Uterus (tissue), 4 donors: Measurements from ENCODE around the gene HERC4. TPM values are rescaled to one million over a fixed set of nuclear protein-coding genes. Genes with fewer than 3 reads are reported as not detected.
"Not testable (repeated sequence)": the region's sequence is repeated elsewhere in the genome, so short reads cannot be mapped to it uniquely, and the experiment has no call there.

Experiments used
- DNase-seq, 2 donors: peaks; one replicate each; pipeline ENCODE4 v3.0.0-alpha.2; 2019 to 2020
- H3K27ac ChIP-seq, 2 donors: fragments of 200-600 bp; sonication (generic); 1 replicate in 1 of 2; 2 replicates in 1 of 2; pipeline ENCODE4 v1.5.1; 2016 to 2018
- H3K27me3 ChIP-seq, 2 donors: fragments of 200-600 bp; sonication (generic); one replicate each; pipeline ENCODE4 v1.5.1; 2018 to 2019; ENCODE audit warnings: control low read depth in 1 of 2
- H3K36me3 ChIP-seq, 2 donors: fragments of 200-600 bp; sonication (generic); one replicate each; pipeline ENCODE4 v1.5.1; 2019; ENCODE audit warnings: control low read depth in 1 of 2
- H3K4me1 ChIP-seq, 2 donors: fragments of 200-600 bp; sonication (generic); one replicate each; pipeline ENCODE4 v1.5.1; 2018 to 2019; ENCODE audit warnings: control low read depth in 1 of 2
- H3K4me3 ChIP-seq, 2 donors: fragments of 200-600 bp; sonication (generic); 1 replicate in 1 of 2; 2 replicates in 1 of 2; pipeline ENCODE4 v1.5.1; 2018 to 2019; ENCODE audit warnings: mild to moderate bottlenecking in 1 of 2
- H3K9me3 ChIP-seq, 2 donors: fragments of 200-600 bp; sonication (generic); one replicate each; pipeline ENCODE4 v1.5.1; 2019; ENCODE audit warnings: control low read depth in 1 of 2
- CTCF ChIP-seq, 4 experiments: fragments of 200-600 bp in 2 of 4; fragments of 450-650 bp in 2 of 4; sonication (generic) in 2 of 4; IDR thresholded peaks; one replicate each; pipeline ENCODE4 v1.5.1; 2016 to 2019; ENCODE audit warnings: antibody characterized with exemption in 4 of 4, mild to moderate bottlenecking in 2 of 4, moderate library complexity in 1 of 4
- POLR2A ChIP-seq, 2 donors: fragments of 450-650 bp; IDR thresholded peaks; one replicate each; pipeline ENCODE4 v1.6.1; 2016; ENCODE audit warnings: antibody characterized with exemption in 2 of 2, mild to moderate bottlenecking in 1 of 2, moderate library complexity in 1 of 2
- intact Hi-C: fragments of 100-400 bp; cut with DNase I; formaldehyde crosslinking; loops from one replicate; pipeline ENCODE4 v1.15.1; 2023; ENCODE audit warnings: low total_unique reads
- total RNA-seq, 4 donors: library from RNA; depleted of rRNA in 3 of 4; stranded (reverse); fragments of >200 nt in 3 of 4; gene quantifications; one replicate each; pipeline versions ENCODE4 v1.1.0 to v1.2.4, GENCODE V29; 2014 to 2023
- donor health status: DM: yes; HTN: yes; CAD: no.

HERC4 gene
- total RNA-seq, 4 donors from 2014 or later, result 31.8 to 119 (median 56.2) TPM

DNA sequence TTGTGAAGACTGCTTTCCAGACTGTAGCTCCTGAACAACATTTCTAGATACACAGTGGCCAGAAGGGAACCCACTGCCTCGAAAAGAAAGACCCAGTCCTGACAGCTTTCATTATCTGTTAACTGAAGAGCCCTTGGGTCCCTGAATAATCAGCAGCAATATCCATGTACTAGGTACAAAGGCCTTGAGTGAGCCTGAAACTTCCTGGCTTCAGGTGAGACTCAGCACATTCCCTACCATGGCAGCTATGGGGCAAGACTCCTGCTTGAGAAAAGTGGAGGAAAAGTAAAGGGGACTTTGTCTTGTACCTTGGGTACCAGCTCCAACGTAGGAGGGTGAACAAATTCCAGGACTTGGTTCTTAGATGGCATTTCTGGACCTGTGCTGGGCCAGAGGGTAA, 97.8 kb downstream of the HERC4 start:
- TF ChIP-seq CTCF (IDR thresholded peaks at IDR 0.05) (no peak), POLR2A (IDR thresholded peaks at IDR 0.05) (no peak)
- H3K36me3 ChIP-seq, result no peaks in the 10 kb centered on the region
- intact Hi-C loops, result no loop called here

GRCh38 chr10:67976292-67977245, 98.5 kb downstream of the HERC4 start:
- no peak for TF ChIP-seq POLR2A (IDR thresholded peaks at IDR 0.05)
- TF ChIP-seq CTCF (IDR thresholded peaks at IDR 0.05), result no peak
- intact Hi-C loops, result no loop called here
- Histone ChIP-seq H3K4me1 (no peaks in the 10 kb centered on the region), H3K27me3 (no peaks in the 10 kb centered on the region), H3K9me3 (peaks cover 0 to 3% of the 10 kb centered on the region in 2 donors), H3K27ac (no peak overlapping the region), H3K36me3 (no peaks in the 10 kb centered on the region), H3K4me3 (no peak overlapping the region)
- no peak for DNase-seq

More for the DNA sequence above, 97.8 kb downstream of the HERC4 start:
- Histone ChIP-seq H3K27ac (no peak overlapping the region), H3K27me3 (no peaks in the 10 kb centered on the region), H3K4me1 (no peaks in the 10 kb centered on the region), H3K9me3 (no peaks in the 10 kb centered on the region), H3K4me3 (no peak overlapping the region)
- no peak for DNase-seq

GRCh38 chr10:67975871-67976270, 99.2 kb downstream of the HERC4 start:
- no peak for DNase-seq
- peaks cover 0 to 9% of the 10 kb centered on the region in 2 donors for H3K9me3 ChIP-seq
- no peaks in the 10 kb centered on the region for H3K27me3 ChIP-seq
- no peak overlapping the region for H3K27ac ChIP-seq
- intact Hi-C loops, result no loop called here
- TF ChIP-seq POLR2A (IDR thresholded peaks at IDR 0.05) (no peak), CTCF (IDR thresholded peaks at IDR 0.05) (no peak)
- no peaks in the 10 kb centered on the region for H3K4me1 ChIP-seq
- H3K4me3 ChIP-seq, result no peak overlapping the region
- H3K36me3 ChIP-seq, result no peaks in the 10 kb centered on the region

DNA sequence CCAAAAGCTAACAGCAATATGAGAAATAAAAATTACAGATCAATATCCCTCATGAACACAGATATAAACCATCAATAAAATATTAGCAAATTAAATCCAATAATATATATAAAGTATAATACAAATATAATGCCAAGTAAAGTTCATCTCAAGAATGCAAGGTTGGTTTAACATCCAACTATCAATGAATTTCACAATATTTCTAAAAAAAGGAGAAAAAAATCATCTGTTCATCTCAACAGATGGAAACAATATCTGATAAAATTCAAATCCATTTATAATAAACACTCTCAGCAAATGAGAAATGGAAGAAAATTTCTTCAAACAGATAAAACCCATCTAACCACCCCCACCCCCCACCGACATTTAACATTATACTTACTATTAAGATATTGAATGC, 103.8 kb downstream of the HERC4 start:
- Histone ChIP-seq H3K27ac (no peak overlapping the region), H3K36me3 (no peaks in the 10 kb centered on the region), H3K4me3 (no peak overlapping the region), H3K9me3 (peaks cover 0 to 9% of the 10 kb centered on the region in 2 donors), H3K27me3 (no peaks in the 10 kb centered on the region), H3K4me1 (no peaks in the 10 kb centered on the region)
- no peak for DNase-seq
- intact Hi-C loops, result no loop called here
- TF ChIP-seq CTCF (IDR thresholded peaks at IDR 0.05) (no peak), POLR2A (IDR thresholded peaks at IDR 0.05) (no peak)

- no peaks in the 10 kb centered on the region for H3K4me1 ChIP-seq
- no peak overlapping the region for H3K4me3 ChIP-seq
- H3K9me3 ChIP-seq, result peaks cover 0 to 9% of the 10 kb centered on the region in 2 donors
- no peak for DNase-seq
- H3K27ac ChIP-seq, result no peak overlapping the region
- no peaks in the 10 kb centered on the region for H3K36me3 ChIP-seq
- intact Hi-C loops, result no loop called here
- H3K27me3 ChIP-seq, result no peaks in the 10 kb centered on the region
- TF ChIP-seq CTCF (IDR thresholded peaks at IDR 0.05) (no peak), POLR2A (IDR thresholded peaks at IDR 0.05) (no peak)
Measured at GRCh38 chr10:67969875-67970274, 105.2 kb downstream of the HERC4 start.

DNA sequence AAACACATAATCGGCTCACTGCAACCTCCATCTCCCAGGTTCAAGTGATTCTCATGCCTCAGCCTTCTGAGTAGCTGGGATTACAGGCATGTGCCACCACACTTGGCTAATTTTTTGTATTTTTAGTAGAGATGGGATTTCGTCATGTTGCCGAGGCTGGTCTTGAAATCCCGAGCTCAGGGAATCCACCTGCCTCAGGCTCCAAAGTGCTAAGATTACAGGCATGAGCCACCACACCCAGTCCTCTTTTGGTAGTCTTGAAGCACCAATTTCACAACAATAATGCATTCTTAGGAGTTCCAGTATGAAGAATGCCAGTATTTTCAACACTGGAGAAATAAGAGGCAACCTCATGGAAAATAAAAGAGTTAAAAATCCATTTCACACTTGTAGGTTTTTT, 109.0 kb downstream of the HERC4 start:
- intact Hi-C loops, H3K36me3 ChIP-seq, H3K4me3 ChIP-seq, H3K27me3 ChIP-seq, DNase-seq, H3K9me3 ChIP-seq, H3K27ac ChIP-seq, H3K4me1 ChIP-seq: not testable (repeated sequence)
